Activated CD4-positive, alpha-beta T cell treated with anti-CD3 and anti-CD28 coated beads, Interleukin-2, Interleukin-4, amounts not matched to agents 100 ng/mL and 50 ng/mL, durations not matched to agents 16 hours and 8 hours (primary cell): ENCODE results near the gene RHOC.
A peak's percentile ranks its signal among the peaks of the same experiment; 100 is the strongest.

Experiments
- DNase-seq: peaks from one replicate; pipeline ENCODE4 v3.0.0-alpha.2; 2020; ENCODE audit warnings: low spot score

The RHOC gene

DNA sequence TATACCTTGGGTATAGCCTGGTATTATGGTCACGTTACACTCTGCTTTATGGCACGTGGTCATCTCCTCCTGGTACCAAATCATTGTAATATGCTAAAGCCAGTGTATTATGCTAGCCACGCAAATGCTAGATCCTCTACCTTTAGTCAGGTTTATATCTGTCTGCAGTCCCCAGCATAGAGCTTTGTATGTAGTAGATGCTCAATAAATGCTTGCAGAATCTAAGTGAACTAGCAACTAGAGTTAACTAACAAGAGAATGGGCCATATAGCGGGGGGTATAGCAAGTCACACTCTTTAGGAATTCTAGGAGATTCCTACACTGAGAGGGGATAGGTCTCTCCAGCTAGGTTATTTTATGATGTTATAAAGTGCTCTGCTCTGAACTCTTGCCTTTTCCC lies 29.4 kb downstream of the RHOC start:
- DNase-seq: no peak

DNA sequence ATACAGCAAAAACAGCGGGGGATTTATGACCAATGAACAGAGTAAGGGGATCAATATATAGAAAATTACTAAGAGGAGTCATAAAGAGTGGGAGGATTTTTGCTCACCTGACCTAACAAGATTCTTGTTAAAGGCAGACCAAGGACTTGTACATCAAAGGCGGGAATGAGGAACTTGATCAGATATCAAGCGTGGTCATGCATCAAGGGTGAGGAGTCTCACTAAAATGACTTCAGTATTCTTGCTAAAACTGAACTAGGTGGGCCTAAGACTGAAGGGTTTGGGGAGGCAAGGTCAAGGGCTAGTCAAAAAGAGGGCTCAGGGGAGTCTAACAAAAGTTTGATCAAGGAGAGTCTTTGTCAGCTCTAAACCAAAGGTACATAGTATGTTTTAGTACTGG lies 30.4 kb downstream of the RHOC start:
- DNase-seq: no peak

DNA sequence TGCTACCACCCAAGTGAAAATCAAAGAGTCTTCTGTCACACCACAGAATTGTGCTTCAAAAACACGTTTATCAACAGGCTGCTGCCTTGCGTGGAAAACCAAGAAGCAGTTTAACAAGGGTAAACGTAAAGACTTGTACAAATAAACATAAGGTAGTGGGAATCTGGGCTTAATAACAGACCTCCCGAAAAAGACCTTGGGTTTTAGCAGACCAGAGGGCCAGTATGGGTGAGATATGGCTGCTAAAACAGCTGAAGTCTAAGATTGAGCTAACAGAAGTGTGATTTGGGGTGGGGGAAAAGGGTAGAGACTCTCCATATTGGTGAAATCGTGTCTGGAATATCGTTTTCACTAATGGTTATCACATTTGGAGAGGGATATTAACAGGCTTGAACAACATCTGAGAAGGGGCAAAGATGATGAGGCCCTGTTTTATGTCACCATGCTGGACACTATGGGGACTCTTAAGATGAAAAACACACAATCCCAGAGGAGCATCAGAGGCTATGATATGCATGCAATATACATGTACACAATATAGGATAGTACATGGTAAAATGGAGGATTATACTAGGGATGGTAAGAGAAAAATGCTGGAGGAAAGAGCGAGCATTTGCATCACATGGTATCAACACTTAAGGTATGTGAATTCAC lies 31.1 kb downstream of the RHOC start:
- DNase-seq: no peak

DNA sequence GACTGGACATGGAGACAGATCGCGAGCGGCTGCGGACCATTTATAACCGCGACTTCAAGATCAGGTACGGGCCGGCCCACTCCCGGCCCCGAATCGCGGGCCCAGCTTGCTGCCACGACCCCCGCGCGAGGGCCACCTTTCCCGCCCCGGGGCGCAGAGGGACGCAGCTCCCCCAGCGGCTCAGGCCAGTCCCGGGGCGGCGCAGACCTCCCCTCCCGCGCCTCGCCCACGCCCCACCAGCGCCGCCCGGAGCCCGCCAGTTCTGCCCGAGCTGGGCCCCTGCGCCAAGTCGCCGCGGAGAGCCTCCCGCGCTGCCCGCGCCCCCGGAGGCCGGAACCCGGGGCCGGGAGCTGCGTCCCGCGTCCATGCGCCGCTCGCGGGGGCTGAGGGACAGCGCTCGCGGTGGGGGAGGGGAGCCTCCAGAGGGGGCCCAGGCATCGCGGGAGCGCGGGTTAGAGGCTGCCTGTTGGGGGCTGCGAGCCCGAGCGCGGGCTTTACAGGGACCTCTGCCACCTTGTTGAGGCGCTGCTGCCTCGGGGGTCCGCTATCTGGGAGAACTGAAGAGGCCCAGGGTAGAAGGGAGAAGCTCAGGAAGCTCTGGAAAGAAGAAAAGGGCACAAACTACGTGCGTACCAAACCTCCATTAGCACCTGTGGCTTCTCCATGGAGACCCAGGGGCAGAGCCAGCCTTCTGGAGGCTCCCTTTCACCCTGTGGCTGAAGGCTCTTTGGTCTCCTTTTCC lies 31.8 kb downstream of the RHOC start:
- peak; percentile 16 for DNase-seq

DNA sequence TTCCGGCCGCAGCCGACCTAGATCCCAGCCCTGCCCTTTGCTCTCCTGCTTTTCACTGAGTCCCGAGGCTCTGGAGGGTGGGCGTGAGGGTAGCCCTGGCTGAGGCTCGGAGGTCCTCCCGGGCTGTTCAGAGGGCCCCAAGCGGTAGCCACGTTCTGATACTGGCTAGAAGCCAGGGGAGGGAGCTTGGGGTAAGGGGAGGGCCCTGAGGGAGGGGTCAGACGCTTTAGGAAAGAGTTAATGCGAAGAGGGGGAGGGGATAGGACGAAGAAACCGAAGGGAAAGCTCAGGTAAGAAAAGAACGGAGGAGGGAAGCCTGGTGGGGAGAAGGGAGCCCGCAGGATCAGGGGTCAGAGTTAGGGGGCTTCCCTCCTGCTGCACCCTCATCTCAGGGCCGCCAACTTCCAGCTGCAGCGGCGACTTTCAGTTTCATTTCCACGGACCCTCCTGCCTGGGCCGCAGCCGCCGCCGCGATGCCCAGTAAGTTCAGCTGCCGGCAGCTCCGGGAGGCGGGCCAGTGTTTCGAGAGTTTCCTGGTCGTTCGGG lies 32.4 kb downstream of the RHOC start, which contains the start of gene MOV10:
MOV10 (plus strand) TSS at position 220 of the 546 bp plus-strand sequence; CDS start at position 474, 254 bp downstream.
- DNase-seq: peak; percentile 64

DNA sequence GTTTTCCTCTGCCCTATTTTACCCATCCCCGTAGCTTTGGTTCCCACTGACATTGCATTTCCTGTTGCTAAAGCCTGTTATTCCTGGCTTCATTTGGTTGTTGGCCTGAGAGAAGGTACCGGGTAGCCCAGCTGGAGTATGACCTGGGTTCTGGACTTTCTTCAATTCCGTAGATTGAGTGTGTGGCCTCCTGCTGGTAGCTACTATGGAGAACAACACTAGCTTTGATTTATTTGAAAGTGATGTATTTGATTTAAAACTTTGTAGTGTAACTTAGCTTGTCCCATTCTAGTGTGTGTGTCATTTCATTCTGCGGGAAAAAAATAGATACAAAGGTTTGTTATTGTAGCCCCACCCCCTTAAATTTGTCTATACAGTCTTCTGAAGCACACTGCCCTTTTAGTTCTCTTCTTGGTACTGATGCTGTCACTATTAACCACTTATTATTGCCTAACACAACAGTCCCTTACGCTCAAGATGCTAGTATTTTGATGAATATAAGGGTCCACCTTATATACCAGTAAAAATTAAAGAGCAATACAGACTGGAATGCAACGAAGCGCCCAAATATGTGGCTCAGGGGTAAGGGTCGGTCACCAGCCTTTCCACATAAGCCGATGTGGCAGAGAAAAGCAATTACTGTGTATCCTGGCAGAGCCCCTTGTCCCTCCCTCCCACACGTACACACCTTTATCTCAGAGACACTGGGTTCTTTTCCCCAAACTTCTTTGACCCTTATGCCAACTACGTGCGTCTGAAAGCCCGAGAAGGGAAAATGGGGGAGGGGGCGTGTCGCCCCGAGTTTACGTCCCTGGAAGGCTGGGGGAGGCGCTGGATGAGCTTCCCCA lies 33.1 kb downstream of the RHOC start:
- peak; percentile 7 for DNase-seq

DNA sequence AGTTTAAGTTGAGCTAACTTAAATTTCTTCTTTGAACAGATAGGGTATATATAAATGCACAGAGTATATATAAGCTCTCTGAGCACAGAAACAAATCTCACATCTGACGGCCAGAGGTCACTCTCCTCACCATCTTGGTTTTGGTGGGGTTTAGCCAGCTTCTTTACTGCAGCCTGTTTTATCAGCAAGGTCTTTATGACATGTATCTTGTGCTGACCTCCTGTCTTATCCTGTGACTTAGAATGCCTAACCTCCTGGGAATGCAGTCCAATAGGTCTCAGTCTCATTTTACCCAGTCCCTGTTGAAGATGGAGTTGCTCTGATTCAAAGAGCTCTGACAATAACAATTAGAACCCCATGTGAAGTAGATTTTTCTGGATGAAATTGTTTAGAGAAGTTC lies 34.1 kb downstream of the RHOC start:
- DNase-seq: no peak

DNA sequence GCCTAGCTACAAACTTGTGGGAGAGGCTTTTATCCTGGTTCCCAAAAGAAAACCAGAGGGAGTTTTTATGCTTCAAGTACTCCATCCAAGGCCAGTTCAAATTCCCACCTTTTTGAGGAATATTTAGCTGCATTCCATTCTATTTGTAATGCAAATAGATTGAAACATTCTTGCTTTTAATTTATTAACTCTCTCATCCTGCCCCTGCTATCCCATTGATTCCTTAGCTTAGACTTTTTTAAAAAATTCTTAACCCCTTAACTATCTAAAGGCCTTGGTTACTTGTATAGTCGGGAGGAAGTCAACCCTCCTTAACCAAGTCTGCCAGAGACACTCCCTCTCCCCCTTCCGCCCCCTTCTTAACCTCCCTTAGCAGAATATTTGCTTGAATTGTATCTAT lies 34.9 kb downstream of the RHOC start:
- no peak for DNase-seq

DNA sequence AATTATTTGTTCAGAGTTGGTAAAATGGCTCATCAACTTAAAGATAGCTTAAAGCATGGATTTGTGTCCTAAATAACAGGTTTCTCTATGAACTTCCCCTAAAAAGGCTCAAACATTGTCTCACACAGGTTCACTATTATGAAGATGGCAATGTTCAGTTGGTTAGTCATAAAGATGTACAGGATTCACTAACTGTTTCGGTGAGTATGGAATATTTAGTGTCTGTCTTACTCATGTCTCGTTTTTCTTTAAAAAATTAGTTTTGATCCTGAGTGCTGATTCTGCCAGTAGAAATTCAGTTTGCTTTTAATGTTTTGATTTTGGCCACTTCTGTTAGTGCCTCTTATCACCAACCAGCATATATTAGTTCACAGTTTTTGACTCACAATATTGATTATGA lies 40.0 kb downstream of the RHOC start:
- peak; percentile 48 for DNase-seq

DNA sequence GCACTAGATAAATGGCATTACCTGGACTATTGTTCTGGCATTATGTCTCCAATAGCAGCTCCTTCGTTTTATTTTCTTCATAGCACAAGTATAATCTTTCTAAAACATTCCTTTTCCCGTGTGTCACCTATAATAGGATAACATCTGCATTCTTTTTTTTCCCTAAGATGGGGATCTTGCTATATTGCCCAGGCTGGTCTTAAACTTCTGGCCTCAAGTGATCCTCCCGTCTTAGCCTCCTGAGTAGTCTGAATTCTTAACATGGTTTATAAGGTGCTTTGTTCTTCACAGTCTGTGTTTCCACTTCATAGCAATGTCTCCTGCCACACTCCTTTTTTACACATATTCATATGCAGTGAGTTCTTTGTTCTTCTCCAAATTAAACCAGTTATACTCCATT lies 41.1 kb downstream of the RHOC start:
- no peak for DNase-seq

DNA sequence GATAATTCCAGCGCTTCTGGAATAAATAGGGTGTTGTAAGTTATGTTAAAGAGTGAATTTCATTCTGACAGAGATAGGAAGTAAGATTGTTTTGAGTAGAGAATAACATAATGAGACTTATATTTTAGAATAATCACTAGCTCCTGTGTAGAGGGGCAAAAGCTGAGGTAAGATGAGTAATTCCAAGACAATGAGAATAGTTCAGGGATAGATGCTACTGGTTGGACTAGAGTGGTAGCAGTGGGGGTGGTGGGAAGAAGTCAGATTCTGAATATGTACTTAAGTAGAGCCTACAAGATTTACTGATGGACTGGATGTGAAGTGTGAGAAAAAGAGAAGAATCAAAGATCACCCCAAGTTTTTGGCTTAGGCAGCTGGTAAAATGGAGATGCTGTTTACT lies 55.7 kb downstream of the RHOC start:
- no peak for DNase-seq
